Activated naive CD4-positive, alpha-beta T cell treated with anti-CD3 and anti-CD28 coated beads, Interleukin-2, amount 50 U/mL, for 16 hours (primary cell): ENCODE measurements around the gene UGP2.

Experiments used
- DNase-seq: peaks from one replicate; pipeline ENCODE4 v3.0.0-alpha.2; 2020

The UGP2 gene

GRCh38 chr2:63866009-63866709, 24.5 kb downstream of the UGP2 start:
- DNase-seq, result no peak

- no peak for DNase-seq
These were observed 29.0 kb downstream of the UGP2 start for GRCh38 chr2:63870679-63871078.

- DNase-seq, result no peak
These were observed 30.2 kb downstream of the UGP2 start for GRCh38 chr2:63871864-63872263.

- DNase-seq, result no peak
These were observed 31.1 kb downstream of the UGP2 start for GRCh38 chr2:63872571-63873328.

DNA sequence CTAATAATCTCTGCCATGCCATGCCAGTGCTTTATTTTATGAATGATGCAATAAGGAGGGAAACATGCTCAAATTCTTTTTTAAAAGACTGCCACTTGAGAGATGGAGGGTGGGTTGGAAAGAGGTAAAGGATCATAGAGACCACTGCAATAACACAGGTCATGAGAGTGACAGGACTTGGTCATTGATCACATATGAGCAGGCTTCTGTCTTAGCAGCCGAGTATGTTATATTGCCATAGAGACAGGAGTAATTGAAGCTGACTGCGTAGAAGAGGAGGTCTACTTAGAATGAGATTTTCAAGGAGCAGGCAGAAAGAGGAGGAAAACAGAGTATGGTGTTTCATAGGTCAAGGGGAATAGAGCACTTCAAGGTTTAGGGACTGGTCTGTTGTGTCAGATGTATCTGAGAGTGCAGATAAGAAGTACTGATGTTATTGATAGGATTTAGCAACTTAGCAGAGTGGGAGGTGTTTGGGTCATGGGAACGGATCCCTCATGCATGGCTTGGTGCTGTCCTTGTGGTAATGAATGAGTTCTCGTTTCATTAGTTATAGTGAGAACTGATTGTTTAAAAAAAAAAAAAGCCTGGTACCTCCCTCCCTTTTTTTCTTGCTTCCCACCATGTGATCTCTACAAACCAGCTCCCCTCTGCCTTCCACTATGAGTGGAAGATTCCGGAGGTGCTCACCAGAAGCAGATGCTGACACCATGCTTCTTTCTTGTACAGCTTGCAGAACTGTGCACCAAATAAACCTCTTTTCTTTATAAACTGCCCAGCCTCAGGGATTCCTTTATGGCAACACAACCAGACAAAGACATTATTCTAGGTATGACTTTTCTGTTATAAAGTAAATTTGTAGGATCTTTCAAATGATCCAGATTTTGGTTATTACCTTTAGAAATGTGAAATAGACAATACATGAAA, 32.8 kb downstream of the UGP2 start:
- no peak for DNase-seq

GRCh38 chr2:63875131-63875527, 33.4 kb downstream of the UGP2 start:
- DNase-seq, result no peak

GRCh38 chr2:63875559-63876245, 34.0 kb downstream of the UGP2 start:
- no peak for DNase-seq

DNA sequence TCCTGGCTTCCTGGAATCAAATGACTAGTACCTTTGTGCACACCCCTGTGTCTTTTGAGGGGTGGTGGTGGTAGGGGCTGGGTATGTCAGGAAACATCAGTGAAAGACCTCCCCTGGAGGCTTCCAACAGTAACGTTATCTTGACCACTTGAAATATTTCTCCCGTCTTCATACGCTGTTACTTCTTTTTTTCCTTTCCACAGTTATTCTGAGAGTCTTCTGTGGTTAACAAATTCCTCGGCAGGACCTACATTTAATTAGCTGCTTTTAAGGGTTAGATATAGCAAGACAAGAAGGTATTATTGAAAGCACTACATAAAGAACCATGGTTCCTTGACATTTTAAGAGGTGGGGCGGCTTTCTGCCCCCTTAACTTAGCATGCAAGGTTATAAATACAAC, 34.6 kb downstream of the UGP2 start:
- no peak for DNase-seq

DNA sequence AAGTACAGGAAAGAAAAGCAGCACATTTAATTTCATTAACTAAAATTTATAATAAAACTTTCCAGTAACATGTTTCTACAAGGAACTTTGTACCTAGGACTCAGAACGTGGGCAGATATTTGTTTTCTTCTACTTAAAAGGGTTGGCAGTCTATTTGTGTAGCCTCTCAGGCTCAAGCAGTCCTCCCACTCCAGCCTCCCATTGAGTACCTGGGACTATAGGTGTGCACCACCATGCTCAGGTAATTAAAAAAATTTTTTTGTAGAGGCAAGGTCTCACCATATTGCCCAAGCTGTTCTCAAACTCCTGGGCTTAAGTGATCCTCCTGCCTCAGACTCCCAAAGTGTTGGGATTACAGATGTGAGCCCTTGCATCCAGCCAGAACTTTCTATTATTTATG, 36.8 kb downstream of the UGP2 start:
- no peak for DNase-seq

DNA sequence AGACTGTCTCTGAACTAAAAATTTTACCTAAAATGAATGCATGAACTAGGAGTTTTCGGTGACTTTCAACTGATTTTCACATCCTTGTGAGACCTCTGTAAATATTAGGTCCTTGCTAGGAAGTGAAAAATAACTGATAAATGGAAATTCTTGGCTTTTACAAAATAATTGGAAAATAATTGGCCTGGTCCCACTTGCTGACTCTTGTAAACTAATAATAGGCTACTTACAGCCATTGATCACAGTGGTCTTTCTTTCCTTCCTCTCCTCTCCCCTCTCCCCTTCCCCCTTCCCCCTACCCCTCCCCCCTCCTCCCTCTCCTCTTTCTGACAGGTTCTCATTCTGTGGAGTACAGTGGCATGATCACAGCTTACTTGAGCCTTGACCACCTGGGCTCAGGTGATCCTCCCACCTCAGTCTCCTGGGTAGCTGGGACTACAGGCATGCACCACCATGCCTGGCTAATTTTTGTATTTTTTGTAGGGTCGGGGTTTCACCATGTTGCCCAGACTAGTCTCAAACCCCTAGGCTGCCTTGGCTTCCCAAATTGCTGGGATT, 38.3 kb downstream of the UGP2 start:
- DNase-seq, result no peak

GRCh38 chr2:63880625-63881024, 38.9 kb downstream of the UGP2 start:
- no peak for DNase-seq

- no peak for DNase-seq
These were observed 39.5 kb downstream of the UGP2 start for GRCh38 chr2:63881205-63881604.

DNA sequence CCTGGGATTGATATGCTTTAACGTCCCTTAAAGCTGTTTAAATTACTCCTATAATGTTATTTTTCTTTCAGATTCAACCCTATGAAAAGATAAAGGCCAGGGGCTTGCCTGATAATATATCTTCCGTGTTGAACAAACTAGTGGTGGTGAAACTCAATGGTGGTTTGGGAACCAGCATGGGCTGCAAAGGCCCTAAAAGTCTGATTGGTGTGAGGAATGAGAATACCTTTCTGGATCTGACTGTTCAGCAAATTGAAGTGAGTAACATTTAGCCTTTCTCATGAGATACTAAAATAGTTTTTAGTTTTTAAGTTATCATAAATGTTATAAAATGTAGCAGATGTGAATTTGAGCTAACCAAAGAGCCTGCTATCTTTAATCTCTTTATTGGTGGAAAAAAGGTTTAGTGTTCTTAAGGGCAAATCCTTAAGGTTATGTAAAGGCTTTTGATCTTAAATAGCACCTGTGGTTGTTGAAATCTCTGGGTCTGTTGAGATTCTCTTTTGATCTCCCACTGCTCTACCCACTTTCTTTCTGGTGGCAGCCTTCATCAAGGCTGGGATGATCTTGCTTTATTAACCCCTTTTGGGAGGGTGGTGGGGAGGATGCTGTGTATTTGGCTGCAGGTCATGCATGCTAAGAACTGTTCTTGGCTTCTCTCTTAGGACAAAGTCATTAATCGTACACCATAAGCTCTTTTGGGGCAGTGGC, 40.9 kb downstream of the UGP2 start:
- no peak for DNase-seq

DNA sequence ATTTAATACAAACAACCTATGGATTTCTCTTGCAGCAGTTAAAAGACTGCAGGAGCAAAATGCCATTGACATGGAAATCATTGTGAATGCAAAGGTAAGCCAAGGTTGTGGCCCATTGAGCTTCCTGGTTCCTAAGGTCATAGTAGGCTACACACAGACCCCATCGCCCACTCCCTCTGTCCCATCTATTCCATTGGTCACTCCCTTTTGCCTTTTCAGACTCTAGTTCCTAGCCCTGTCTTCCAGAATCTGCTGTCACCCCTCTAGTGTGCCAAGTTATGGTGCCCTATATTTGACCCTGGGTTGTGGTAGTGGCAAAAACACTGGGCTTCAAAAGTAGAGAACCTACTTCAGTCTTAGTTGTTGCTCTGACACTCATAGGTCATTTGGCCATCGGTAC, 44.7 kb downstream of the UGP2 start:
- DNase-seq, result no peak

- DNase-seq, result no peak
These were observed 46.4 kb downstream of the UGP2 start for GRCh38 chr2:63888053-63888452.

DNA sequence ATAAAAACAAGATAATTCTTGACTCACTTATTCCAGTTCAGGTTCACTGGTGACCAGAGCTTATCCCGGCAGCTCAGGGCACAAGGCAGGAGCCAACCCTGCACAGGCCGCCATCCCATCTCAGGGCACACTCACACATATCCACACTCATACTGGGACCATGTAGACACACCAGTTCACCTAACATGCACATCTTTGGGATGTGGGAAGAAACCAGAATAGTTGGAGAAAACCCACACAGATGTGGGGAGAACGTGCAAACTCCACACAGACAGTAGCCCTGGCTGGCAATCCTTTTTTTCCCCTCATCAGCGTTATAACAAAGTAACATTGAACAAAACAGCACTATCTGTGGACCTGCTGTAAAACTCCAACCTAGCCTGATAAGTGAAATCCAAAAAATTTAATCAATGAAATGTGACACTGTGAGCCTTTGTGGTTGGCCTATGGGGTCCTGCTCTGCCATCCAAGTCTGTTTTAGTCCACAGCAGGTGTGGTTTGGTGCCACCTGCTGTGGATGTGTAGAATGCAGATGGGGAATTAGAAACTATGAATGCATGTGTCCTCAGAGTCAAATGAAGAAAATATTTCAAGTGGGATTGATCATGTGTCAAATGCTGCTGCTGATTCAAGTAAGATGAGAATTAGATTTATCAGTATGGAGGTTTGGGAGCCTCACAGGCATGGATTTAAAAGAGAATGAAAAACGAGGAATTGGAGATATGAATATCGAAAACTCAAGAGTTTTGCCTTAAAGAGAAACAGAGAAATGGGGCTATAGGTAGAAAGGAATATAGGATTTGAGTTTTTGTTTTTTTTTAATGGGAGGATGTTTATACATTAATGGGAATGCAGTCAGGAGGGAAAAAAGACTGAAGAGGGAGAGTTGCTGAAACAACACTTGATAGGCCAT, 47.0 kb downstream of the UGP2 start:
- DNase-seq, result peak; percentile 51

GRCh38 chr2:63890678-63891077, 49.0 kb downstream of the UGP2 start:
- no peak for DNase-seq

DNA sequence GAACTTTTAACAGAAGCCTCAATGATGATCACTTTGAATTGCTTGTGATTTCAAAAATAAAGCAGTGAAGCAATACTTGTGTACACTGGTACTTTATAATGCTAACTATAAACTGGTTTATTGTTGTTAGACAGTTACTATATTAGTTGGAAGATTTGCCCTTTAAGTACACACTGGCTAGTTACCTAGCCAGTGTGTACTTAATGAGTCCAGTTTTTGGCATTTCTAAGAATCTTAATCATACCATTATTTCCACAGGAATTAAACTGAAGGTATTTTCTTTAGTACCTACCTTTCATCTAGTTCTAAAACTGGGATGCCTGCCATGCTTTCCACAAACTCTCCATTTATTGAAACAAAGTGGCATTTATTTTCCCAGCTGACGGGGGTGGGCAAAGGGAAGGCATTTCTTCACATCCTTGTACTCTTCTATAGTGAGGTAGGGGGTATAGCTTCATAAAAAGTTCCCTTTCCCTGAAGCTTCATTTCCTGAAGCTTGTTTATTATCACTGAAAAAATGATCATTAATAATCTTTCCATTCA, 49.9 kb downstream of the UGP2 start:
- DNase-seq, result no peak

DNA sequence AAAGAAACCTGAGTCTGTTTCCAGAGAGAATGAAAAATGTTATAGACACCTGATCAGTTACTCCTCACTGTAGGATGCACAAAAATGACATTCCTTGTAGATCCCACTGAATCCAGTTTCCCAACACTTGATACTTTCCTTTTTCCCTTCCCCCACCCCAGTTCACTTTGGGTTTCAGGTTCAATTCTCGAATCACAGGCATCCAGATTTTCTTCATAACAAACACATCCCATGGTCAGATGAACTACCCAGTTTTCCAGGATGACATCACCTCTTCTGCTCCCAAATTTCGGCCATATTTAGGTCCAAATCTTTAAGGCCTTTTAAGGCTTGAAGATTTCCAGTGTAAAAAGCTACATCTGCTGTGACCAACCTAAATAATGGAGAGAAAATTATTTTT, 51.5 kb downstream of the UGP2 start:
- DNase-seq, result no peak

DNA sequence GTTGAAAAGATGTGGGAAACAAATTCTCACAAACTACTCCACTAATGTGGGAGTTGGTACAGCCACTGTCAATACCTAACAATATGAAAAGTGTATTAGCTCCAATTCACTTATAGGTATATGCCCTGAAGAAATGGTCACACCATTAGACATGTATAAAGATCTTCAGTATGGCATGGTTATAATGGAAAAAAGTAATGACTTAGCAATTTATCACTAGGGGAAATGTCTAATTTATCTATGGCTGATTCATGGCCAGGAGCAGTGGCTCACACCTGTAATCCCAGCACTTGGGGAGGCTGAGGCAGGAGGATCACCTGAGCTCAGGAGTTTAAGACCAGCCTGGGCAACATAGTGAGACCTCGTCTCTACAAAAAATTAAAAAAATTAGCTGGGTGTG, 52.5 kb downstream of the UGP2 start:
- DNase-seq, result no peak

DNA sequence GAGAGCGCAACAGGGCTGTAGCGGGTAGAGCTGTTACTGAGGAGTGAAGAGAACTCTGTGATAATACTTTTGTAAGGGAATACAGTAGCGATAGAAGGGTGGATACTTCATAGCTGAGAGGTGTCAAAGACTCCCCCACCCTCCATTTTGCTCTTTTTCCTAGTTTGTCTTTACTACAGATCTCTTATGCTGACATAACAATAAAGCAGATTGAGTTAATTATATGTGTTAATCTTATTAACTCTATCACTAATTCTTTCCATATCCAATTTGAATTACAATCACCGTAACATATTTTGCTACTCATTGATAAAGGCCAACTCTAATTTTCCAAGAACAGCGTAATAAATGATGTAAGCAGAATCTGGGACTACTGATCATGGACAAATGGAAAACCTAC, 57.1 kb downstream of the UGP2 start:
- DNase-seq, result no peak
